ENCODE data around the gene SYNPO2. TPM values are rescaled to one million over a fixed set of nuclear protein-coding genes. Genes with fewer than 3 reads are reported as not detected.

Gene SYNPO2
- total RNA-seq, 6 experiments from 2014 or later = 2.7 to 11.2 (median 8.2) TPM

- Histone ChIP-seq H3K27me3 (no peaks in the 10 kb centered on the region), H3K27ac (no peak overlapping the region), H3K4me1 (no peaks in the 10 kb centered on the region), H3K4me3 (no peak overlapping the region), H3K36me3 (no peaks in the 10 kb centered on the region), H3K9me3 (no peaks in the 10 kb centered on the region)
- no peak for ATAC-seq
- intact Hi-C loops (cut with DNase I) = no loop called here
- 59% methylated on average over 4 of the region's 4 CpGs for WGBS (ENCODE audit: insufficient coverage, low coverage, low lambda C conversion rate, missing lambda C conversion rate)
- DNase-seq = no peak
- no peak for TF ChIP-seq POLR2A (IDR thresholded peaks at IDR 0.05)
- TF ChIP-seq CTCF (IDR thresholded peaks at IDR 0.05) = no peak
These were observed 217.7 kb downstream of the SYNPO2 start for GRCh38 chr4:119106036-119107000.

- H3K27me3 ChIP-seq = no peaks in the 10 kb centered on the region
- TF ChIP-seq CTCF (IDR thresholded peaks at IDR 0.05) (no peak), POLR2A (IDR thresholded peaks at IDR 0.05) (no peak)
- no peak for ATAC-seq
- 58% methylated on average over 2 of the region's 2 CpGs for WGBS (ENCODE audit: insufficient coverage, low coverage, low lambda C conversion rate, missing lambda C conversion rate)
- no peak overlapping the region for H3K27ac ChIP-seq
- intact Hi-C loops (cut with DNase I) = no loop called here
- no peaks in the 10 kb centered on the region for H3K9me3 ChIP-seq
- H3K36me3 ChIP-seq = no peaks in the 10 kb centered on the region
- DNase-seq = no peak
- H3K4me1 ChIP-seq = no peaks in the 10 kb centered on the region
- no peak overlapping the region for H3K4me3 ChIP-seq
These were observed 221.5 kb downstream of the SYNPO2 start for GRCh38 chr4:119110121-119110520.

Other genes starting within 250 kb of the SYNPO2 start
- gene METTL14, start 203.5 kb upstream of the SYNPO2 start, total RNA-seq = 10 to 100 TPM; 19.5 to 33.0 (median 25.9) TPM
- 10 to 100 TPM; 52.2 to 80.1 (median 69.2) TPM for gene SEC24D, start 52.7 kb upstream of the SYNPO2 start, total RNA-seq
- gene MYOZ2, start 247.0 kb downstream of the SYNPO2 start, total RNA-seq = under 1 TPM in 3 of 6 experiments, not detected in 3; 0.07 to 0.19 (median 0.12) TPM